HepG2 (cell line): ENCODE measurements around the gene ARHGAP15. TPM values are rescaled to one million over a fixed set of nuclear protein-coding genes. Genes with fewer than 3 reads are reported as not detected.

ENCODE experiments used
- ATAC-seq: fragments of 200-7000 bp; cut with Tn5 transposase; 3 replicates; pipeline ENCODE4 v1.9.1; 2020; ENCODE audit warnings: mild to moderate bottlenecking, moderate library complexity
- BruUV-seq: library from RNA; stranded (reverse); fragments of 400-500 nt; replicated peaks from 2 replicates; lab custom pipeline; 2021; lab: Mats Ljungman, UMichigan
- CTCF ChIA-PET: fragments of 300-600 bp; formaldehyde crosslinking; extraction: SDS; loops from one replicate; lab custom pipeline; 2021; ENCODE audit warnings: low total read pairs, inconsistent platforms, low intra/inter-chr PET ratio; lab: Yijun Ruan, JAX
- POLR2A ChIA-PET: fragments of 350-600 bp; sonication (Branson Sonifier 250); formaldehyde crosslinking; loops from one replicate; lab custom pipeline; 2020; ENCODE audit warnings: antibody characterized with exemption, inconsistent platforms; lab: Yijun Ruan, JAX
- DNase-seq: peaks from one replicate; pipeline ENCODE4 v3.0.0-alpha.2; 2015; ENCODE audit warnings: low spot score
- FAIRE-seq: peaks from 3 replicates; lab custom pipeline; 2011; peaks lifted over from hg19 to GRCh38; lab: Jason Lieb, UNC
- H2AFZ ChIP-seq: one replicate; pipeline ENCODE4 v1.6.1; 2011; ENCODE audit warnings: low read length, inconsistent platforms
- H3K27ac ChIP-seq: fragments of 300-600 bp; 3 replicates; pipeline ENCODE4 v1.8.0; 2011; ENCODE audit warnings: mixed run types, mild to moderate bottlenecking, mixed read lengths, low read length, inconsistent platforms; ENCODE audit not compliant: insufficient read depth; ENCODE audit errors: extremely low read length
- H3K27me3 ChIP-seq, 2 experiments: fragments of 200-600 bp in 1 of 2; 2 replicates in 1 of 2; 3 replicates in 1 of 2; pipeline versions ENCODE4 v1.6.0 to v1.8.0; 2011; ENCODE audit warnings: low read length in 2 of 2, mild to moderate bottlenecking in 2 of 2, moderate library complexity in 2 of 2, inconsistent platforms in 1 of 2; ENCODE audit not compliant: insufficient read depth in 2 of 2, control insufficient read depth in 1 of 2
- H3K36me3 ChIP-seq, 2 experiments: fragments of 200-600 bp in 1 of 2; replicated peaks in 1 of 2; 2 replicates in 1 of 2; 3 replicates in 1 of 2; pipeline versions ENCODE4 v1.5.1 to v1.8.0; 2011; ENCODE audit warnings: low read length in 2 of 2, inconsistent platforms in 1 of 2; ENCODE audit not compliant: insufficient read depth in 2 of 2, control insufficient read depth in 1 of 2
- H3K4me1 ChIP-seq: 2 replicates; pipeline ENCODE4 v1.5.1; 2012; ENCODE audit warnings: low read length, inconsistent platforms; ENCODE audit not compliant: insufficient read depth
- H3K4me2 ChIP-seq: 2 replicates; pipeline ENCODE4 v1.6.0; 2011; ENCODE audit warnings: low read depth, low read length, inconsistent platforms
- H3K4me3 ChIP-seq, 3 experiments: fragments of 200-600 bp in 1 of 3; sonication (generic), shearing (Covaris generic) in 1 of 3; replicated peaks in 1 of 3; 2 replicates each; pipeline ENCODE4 v1.5.1; 2011 to 2016; ENCODE audit warnings: low read length in 3 of 3, inconsistent platforms in 2 of 3, low read depth in 2 of 3, mild to moderate bottlenecking in 2 of 3, control low read depth in 1 of 3, mixed read lengths in 1 of 3; ENCODE audit not compliant: insufficient read depth in 1 of 3
- H3K79me2 ChIP-seq: one replicate; pipeline ENCODE4 v1.6.1; 2011; ENCODE audit warnings: low read length, inconsistent platforms; ENCODE audit not compliant: insufficient read depth
- H3K9ac ChIP-seq: 2 replicates; pipeline ENCODE4 v1.6.0; 2011; ENCODE audit warnings: mild to moderate bottlenecking, low read depth, low read length, inconsistent platforms; ENCODE audit not compliant: insufficient read depth
- H3K9me3 ChIP-seq: 2 replicates; pipeline ENCODE4 v1.5.1; 2012; ENCODE audit warnings: mild to moderate bottlenecking, low read length
- H4K20me1 ChIP-seq: 2 replicates; pipeline ENCODE4 v1.6.0; 2011; ENCODE audit warnings: inconsistent platforms, mild to moderate bottlenecking, low read length, moderate library complexity; ENCODE audit not compliant: insufficient read depth
- CREB1 ChIP-seq, 2 experiments: fragments of 450-650 bp in 1 of 2; IDR thresholded peaks; 2 replicates each; pipeline ENCODE4 v1.6.1; 2016 to 2017; ENCODE audit warnings: control low read depth in 1 of 2, mild to moderate bottlenecking in 1 of 2, missing compliant biosample characterization in 1 of 2, missing genetic modification characterization in 1 of 2
- ELF1 ChIP-seq: sonication (generic); formaldehyde crosslinking; IDR thresholded peaks from 2 replicates; pipeline ENCODE4 v1.4.0; 2020; ENCODE audit warnings: missing genetic modification reagents
- ETV5 ChIP-seq: IDR thresholded peaks from 2 replicates; pipeline ENCODE4 v1.6.1; 2018; ENCODE audit warnings: missing biosample characterization, missing genetic modification reagents, inconsistent platforms, borderline replicate concordance
- HHEX ChIP-seq: IDR thresholded peaks from 2 replicates; pipeline ENCODE4 v1.6.1; 2016; ENCODE audit warnings: control low read depth
- KAT7 ChIP-seq: IDR thresholded peaks from 2 replicates; pipeline ENCODE4 v1.6.1; 2018; ENCODE audit warnings: borderline replicate concordance, missing compliant biosample characterization
- SETDB1 ChIP-seq: sonication (generic); formaldehyde crosslinking; IDR thresholded peaks from 2 replicates; pipeline ENCODE4 v1.5.1; 2020; ENCODE audit warnings: missing genetic modification reagents, mild to moderate bottlenecking, borderline replicate concordance
- TRAFD1 ChIP-seq: sonication (generic); formaldehyde crosslinking; IDR thresholded peaks from 2 replicates; pipeline ENCODE4 v1.5.1; 2020; ENCODE audit warnings: missing genetic modification reagents, mild to moderate bottlenecking, borderline replicate concordance
- YEATS2 ChIP-seq: sonication (generic); formaldehyde crosslinking; IDR thresholded peaks from 2 replicates; pipeline ENCODE4 v1.4.0; 2020; ENCODE audit warnings: missing genetic modification reagents, borderline replicate concordance
- ZNF335 ChIP-seq: sonication (generic); formaldehyde crosslinking; IDR thresholded peaks from 2 replicates; pipeline ENCODE4 v1.4.0; 2020; ENCODE audit warnings: missing genetic modification reagents
- whole genome bisulfite sequencing: methylation state at CpG from one replicate; pipeline ENCODE4 v1.1.6; 2017; ENCODE audit warnings: low lambda C conversion rate; 5-methylcytosine and 5-hydroxymethylcytosine counted together
- in situ Hi-C: cut with HindIII; loops from 2 replicates; pipeline ENCODE4 v1.10.0; 2017; ENCODE audit warnings: low pct_unique_long_range_greater_than_20kb; ENCODE audit not compliant: extremely low pct_ligation_motif_present
- intact Hi-C: fragments of 100-400 bp; cut with micrococcal nuclease; formaldehyde crosslinking; loops from one replicate; pipeline ENCODE4 v1.10.0; 2022; ENCODE audit not compliant: unreplicated experiment
- polyA plus RNA-seq, 8 experiments: library from polyadenylated mRNA; depleted of rRNA in 3 of 8; stranded (reverse) in 7 of 8; unstranded in 1 of 8; fragments of >200 nt; fragmentation: Illumina TruSeq in 4 of 8; extraction: Trizol in 4 of 8; gene quantifications; 2 replicates each; pipeline versions ENCODE4 v1.2.1 to v1.2.3, GENCODE V29; 2011 to 2016; ENCODE audit warnings: low read depth in 4 of 8, missing spikeins in 1 of 8, mixed read lengths in 1 of 8; ENCODE audit not compliant: insufficient read depth in 1 of 8
- total RNA-seq, 5 experiments: library from RNA; depleted of rRNA; stranded (reverse); fragments of >200 nt; fragmentation: Illumina TruSeq; extraction: Trizol; gene quantifications; 2 replicates each; pipeline ENCODE4 v1.2.3, GENCODE V29; 2016; ENCODE audit warnings: low read depth in 1 of 5
- TF ChIP-seq, protein P1 (sequence below): sonication (generic); formaldehyde crosslinking; IDR thresholded peaks from 2 replicates; pipeline ENCODE4 v1.4.0; 2020; ENCODE audit warnings: missing genetic modification reagents, mild to moderate bottlenecking, borderline replicate concordance
- TF ChIP-seq, protein P2 (sequence below): IDR thresholded peaks from 2 replicates; pipeline ENCODE4 v1.6.1; 2018; ENCODE audit warnings: missing genetic modification reagents, mild to moderate bottlenecking, missing compliant biosample characterization
- TF ChIP-seq, protein P3 (sequence below): sonication (generic); formaldehyde crosslinking; conservative IDR thresholded peaks from 2 replicates; pipeline ENCODE4 v1.4.0; 2020; ENCODE audit warnings: missing genetic modification reagents

Gene ARHGAP15
- total and polyA plus RNA-seq, 2 of the 13 experiments (the other 11 are each of a cell fraction or from before 2014, with no cell fraction given): 0.04 TPM; not detected in 1

- DNase-seq (no peak), ATAC-seq (no peak), FAIRE-seq (no peak)
- POLR2A ChIA-PET: no interaction called here
- Histone ChIP-seq H3K27me3 (no peaks in the 10 kb centered on the region), H3K36me3 (no peaks in the 10 kb centered on the region), H4K20me1 (no peaks in the 10 kb centered on the region), H3K9me3 (no peaks in the 10 kb centered on the region), H3K79me2 (no peaks in the 10 kb centered on the region), H3K9ac (no peak overlapping the region), H3K4me2 (no peak overlapping the region), H2AFZ (no peak overlapping the region), H3K27ac (no peak overlapping the region), H3K4me3 (no peak overlapping the region), H3K4me1 (no peaks in the 10 kb centered on the region)
- intact Hi-C loops: no loop called here
- WGBS: 7% methylated on average over 3 of the region's 3 CpGs
- CTCF ChIA-PET: no interaction called here
- BruUV-seq: no TSS peak
- in situ Hi-C loops: no loop called here
- TF ChIP-seq ZNF335 (CRISPR knock-in tag) (no peak), ETV5 (no peak), YEATS2 (CRISPR knock-in tag) (no peak), CREB1 (IDR thresholded peaks at IDR 0.05) (no peak), CREB1 (CRISPR knock-in tag; IDR thresholded peaks at IDR 0.05) (no peak), KAT7 (no peak), HHEX (CRISPR knock-in tag) (no peak), SETDB1 (CRISPR knock-in tag) (no peak), TRAFD1 (CRISPR knock-in tag) (no peak), ELF1 (CRISPR knock-in tag) (no peak)
- TF ChIP-seq, protein P1, sequence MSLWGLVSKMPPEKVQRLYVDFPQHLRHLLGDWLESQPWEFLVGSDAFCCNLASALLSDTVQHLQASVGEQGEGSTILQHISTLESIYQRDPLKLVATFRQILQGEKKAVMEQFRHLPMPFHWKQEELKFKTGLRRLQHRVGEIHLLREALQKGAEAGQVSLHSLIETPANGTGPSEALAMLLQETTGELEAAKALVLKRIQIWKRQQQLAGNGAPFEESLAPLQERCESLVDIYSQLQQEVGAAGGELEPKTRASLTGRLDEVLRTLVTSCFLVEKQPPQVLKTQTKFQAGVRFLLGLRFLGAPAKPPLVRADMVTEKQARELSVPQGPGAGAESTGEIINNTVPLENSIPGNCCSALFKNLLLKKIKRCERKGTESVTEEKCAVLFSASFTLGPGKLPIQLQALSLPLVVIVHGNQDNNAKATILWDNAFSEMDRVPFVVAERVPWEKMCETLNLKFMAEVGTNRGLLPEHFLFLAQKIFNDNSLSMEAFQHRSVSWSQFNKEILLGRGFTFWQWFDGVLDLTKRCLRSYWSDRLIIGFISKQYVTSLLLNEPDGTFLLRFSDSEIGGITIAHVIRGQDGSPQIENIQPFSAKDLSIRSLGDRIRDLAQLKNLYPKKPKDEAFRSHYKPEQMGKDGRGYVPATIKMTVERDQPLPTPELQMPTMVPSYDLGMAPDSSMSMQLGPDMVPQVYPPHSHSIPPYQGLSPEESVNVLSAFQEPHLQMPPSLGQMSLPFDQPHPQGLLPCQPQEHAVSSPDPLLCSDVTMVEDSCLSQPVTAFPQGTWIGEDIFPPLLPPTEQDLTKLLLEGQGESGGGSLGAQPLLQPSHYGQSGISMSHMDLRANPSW: no peak
- TF ChIP-seq, protein P2, sequence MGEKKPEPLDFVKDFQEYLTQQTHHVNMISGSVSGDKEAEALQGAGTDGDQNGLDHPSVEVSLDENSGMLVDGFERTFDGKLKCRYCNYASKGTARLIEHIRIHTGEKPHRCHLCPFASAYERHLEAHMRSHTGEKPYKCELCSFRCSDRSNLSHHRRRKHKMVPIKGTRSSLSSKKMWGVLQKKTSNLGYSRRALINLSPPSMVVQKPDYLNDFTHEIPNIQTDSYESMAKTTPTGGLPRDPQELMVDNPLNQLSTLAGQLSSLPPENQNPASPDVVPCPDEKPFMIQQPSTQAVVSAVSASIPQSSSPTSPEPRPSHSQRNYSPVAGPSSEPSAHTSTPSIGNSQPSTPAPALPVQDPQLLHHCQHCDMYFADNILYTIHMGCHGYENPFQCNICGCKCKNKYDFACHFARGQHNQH (CRISPR knock-in tag): no peak
- TF ChIP-seq, protein P3, sequence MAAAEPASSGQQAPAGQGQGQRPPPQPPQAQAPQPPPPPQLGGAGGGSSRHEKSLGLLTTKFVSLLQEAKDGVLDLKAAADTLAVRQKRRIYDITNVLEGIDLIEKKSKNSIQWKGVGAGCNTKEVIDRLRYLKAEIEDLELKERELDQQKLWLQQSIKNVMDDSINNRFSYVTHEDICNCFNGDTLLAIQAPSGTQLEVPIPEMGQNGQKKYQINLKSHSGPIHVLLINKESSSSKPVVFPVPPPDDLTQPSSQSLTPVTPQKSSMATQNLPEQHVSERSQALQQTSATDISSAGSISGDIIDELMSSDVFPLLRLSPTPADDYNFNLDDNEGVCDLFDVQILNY (CRISPR knock-in tag): no peak
These were observed 293.5 kb downstream of the ARHGAP15 start for GRCh38 chr2:143422681-143423080.
